HG03354 (cell line): ENCODE results near the gene GNPTG.

Experiments used
- ATAC-seq: cut with Tn5 transposase; IDR thresholded peaks from one replicate; pipeline ENCODE4 v1.9.1; 2021; ENCODE audit warnings: mild to moderate bottlenecking; ENCODE audit not compliant: unreplicated experiment, poor library complexity, severe bottlenecking

GNPTG gene

GRCh38 chr16:1331712-1332617 is 19.8 kb upstream of the GNPTG start:
- ATAC-seq, result peak; percentile 68

- no peak for ATAC-seq
Observed at GRCh38 chr16:1332618-1333148, 19.0 kb upstream of the GNPTG start.

DNA sequence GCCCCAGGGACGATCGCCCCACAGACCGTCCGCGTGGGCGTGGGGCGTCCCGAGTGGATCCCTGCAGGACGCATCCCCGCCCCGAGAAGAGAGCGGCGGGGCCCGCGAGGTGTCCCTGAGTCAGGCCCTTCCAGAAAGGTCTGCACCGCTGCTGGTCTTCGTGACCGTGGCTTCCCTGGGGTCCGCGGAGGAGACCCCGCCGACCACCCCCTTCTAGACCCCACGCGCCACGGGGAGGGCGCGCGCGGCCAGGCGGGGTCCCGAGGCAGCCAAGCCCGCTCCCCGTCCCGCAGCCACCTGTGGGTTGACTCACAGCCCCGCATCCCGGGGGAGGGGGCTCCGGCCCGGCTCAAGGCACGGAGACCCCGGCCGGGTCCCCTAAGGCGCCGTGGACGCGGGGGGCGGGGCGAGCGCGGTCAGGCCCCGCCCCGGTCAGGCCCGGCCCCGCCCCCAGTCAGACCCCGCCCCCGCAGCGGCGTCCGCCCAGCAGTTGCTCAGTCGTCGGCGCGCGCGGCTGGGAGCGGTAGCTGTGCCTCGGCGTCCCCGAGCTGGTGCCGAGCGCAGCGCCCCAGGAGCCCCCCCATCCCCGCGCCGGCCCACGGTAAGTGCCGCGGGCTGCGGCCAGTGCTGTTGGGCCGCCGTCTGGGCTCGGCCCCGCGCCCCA is 18.4 kb upstream of the GNPTG start, which contains the start of gene BAIAP3:
TSS of gene BAIAP3 (plus strand) at position 497 of the 664 bp plus-strand sequence. CDS start 4,905 bp downstream, outside the sequence.
- ATAC-seq, result no peak

DNA sequence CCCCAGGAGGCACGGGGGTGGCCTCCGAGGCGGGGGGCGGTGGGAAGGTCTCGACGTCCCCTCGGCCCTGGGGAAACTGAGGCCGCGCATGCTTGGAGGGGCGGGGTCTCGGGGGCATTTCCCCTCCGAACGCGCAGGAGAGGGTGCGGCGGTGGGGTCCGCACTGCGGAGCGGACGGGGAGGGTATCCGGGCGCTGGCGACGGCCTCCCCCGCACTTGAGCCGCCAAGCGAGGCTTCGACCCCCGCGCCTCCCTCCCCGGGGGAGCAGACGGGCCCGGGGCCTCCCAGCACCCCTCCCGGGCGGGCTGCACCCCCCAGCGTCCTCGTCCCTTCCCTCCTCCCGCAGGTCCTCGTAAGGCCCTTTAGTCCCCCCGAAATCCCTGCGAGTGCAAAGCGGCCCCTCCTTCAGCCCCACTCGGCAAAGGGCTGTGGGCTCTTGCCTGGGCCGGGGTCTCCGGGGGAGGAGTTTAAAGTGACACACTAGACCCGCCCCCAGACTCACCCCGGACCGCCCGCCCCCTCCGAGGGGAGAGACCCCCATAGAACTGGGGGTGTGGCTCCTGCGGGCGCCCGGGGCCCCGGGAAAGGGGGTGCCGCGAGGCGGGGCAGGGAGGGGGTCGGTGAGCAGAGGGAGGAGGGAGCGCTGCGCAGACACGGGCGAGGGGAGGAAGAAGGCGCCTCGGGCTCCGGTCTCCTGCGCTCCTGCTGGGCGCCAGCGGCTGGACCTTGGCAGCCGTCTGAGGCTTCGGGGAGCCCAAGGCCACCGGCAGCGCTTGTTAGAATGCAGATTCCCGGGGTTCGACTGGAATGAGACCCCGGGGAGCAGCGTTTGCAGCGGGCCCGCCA is 17.7 kb upstream of the GNPTG start:
- no peak for ATAC-seq

GRCh38 chr16:1334739-1335138 is 17.0 kb upstream of the GNPTG start:
- ATAC-seq, result no peak

- ATAC-seq, result no peak
Observed at GRCh38 chr16:1335211-1335971, 16.3 kb upstream of the GNPTG start.

GRCh38 chr16:1335996-1336395 is 15.7 kb upstream of the GNPTG start:
- ATAC-seq, result no peak

- no peak for ATAC-seq
Observed at GRCh38 chr16:1336619-1337018, 15.1 kb upstream of the GNPTG start.

DNA sequence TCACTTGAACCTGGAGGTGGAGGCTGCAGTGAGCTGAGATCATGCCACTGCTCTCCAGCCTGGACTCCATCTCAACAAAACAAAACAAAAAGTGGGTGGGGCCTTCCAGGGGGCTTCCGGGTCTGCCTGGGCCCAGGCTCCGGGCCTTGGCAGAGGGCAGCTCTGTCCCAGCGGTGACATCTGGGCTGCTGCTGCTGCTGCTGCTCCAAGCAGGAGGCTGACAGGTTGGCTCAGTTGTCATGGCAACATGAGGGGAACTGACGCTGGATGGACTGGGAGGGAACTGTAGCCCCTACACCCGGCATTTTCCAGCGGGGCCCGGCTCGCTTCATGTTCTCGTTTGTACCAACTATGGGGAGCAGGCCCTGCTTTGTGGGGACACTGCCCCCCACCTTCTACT is 14.2 kb upstream of the GNPTG start:
- no peak for ATAC-seq

GRCh38 chr16:1338119-1338730 is 13.5 kb upstream of the GNPTG start:
- no peak for ATAC-seq

- no peak for ATAC-seq
Observed at GRCh38 chr16:1338855-1339675, 12.7 kb upstream of the GNPTG start.

DNA sequence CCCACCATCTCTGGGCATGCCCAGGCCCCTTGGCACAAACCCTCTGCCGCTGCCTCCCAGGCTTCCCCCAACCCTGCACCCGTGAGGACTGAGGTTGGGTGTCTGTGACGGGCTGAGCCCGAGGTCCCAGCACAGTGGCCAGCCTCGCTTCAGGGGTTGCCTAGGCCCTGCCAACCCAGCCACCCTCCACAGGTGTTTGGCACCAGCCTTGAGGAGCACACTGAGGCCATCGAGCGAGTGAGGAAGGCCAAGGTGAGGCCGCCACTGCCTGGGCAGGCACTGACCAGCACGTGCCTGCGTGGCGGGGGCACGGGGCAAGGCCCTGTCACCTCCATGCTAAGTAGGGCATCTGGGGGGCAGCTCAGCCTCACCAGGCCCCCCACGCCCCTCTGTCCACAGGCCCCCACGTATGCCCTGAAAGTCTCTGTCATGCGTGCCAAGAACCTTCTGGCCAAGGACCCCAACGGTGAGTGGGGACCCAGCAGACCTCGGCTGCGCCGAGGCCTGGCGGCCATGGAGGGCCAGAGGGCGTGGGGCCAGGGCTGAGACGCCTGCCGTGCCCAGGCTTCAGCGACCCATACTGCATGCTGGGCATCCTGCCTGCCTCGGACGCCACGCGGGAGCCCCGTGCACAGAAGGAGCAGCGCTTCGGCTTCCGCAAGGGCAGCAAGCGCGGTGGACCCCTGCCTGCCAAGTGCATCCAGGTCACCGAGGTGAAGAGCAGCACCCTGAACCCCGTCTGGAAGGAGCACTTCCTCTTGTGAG is 10.8 kb upstream of the GNPTG start:
- no peak for ATAC-seq

DNA sequence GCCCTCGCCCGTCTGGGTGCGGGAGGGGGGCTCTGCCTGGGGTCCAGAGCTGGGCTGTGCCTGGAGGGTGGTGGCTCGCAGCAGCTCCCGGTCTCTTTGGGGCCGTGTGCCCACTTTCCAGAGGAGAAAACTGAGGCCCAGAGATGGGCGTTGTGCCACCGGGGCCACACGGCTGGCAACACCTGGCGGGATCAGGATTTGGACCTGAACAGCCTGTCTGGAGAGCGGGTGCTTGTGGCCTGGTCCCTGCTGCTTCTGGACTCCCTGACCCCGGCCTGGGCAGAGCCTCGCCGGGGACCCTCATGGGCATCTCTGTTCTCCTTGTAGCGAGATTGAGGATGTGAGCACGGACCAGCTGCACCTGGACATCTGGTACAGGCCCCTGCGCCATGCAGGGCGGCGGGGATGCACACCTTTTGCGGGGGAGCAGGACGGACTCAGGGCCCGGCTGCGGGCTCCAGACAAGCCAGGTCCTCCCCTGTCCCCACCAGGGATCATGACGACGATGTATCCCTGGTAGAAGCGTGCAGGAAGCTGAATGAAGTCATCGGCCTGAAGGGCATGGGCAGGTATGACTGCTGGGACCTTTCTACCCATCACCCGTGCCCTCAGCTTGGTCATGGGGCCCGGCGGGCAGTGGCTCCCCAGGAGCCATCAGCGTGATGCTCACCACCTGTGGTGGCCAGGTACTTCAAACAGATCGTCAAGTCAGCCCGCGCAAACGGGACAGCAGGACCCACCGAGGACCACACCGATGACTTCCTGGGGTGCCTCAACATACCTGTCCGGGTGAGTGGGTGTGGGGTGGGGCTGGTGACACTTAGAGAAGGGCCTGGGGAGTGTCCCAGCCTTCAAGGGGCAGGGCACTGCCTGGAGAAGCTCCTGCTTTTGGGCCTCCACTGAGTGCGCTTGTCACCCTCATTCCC is 10.0 kb upstream of the GNPTG start:
- no peak for ATAC-seq

DNA sequence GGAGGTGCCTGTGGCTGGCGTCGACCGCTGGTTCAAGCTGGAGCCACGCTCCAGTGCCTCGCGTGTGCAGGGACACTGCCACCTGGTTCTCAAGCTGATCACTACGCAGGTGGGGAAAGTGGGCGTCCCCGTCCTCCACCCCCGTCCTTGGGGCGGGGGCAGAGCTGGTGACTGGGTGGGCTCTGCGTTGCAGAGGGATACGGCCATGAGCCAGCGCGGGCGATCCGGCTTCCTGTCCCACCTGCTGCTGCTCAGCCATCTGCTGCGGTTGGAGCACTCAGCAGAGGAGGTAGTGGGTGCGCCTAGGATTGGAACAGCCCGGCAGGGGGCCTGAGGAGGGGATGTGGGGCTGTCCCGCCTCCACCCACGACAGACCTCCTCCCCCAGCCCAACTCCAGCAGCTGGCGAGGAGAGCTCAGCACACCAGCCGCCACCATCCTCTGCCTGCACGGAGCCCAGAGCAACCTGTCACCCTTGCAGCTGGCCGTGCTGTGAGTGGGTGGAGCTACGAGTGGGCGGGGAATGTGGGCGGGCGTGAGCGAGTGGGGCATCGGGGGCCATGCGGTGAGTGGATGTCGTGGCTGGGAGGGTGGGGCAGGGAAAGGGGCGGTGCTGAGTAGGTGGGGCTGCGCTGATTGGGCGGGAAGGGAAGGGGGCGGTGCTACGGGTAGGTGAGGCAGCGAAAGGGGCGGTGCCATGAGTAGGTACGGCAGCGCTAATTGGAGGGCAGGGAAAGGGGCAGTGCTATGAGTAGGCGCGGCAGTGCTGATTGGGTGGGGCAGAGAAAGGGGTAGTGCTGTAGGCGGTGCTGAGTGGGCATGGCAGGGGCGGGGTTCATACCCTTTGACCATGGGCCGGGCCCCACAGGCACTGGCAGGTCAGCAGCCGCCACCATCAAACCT is 9.0 kb upstream of the GNPTG start:
- ATAC-seq, result peak; percentile 92
